Duodenal mucosa (tissue), 2 donors: ENCODE data around the gene GREB1.

Experiments
- H3K27ac ChIP-seq: one replicate; pipeline ENCODE4 v1.7.0; 2013; ENCODE audit warnings: low read depth, low read length
- H3K27me3 ChIP-seq, 2 donors: one replicate each; pipeline ENCODE4 v1.7.0; 2013; ENCODE audit warnings: low read length in 2 of 2, control low read depth in 1 of 2; ENCODE audit not compliant: insufficient read depth in 2 of 2, control insufficient read depth in 1 of 2
- H3K36me3 ChIP-seq, 2 donors: one replicate each; pipeline ENCODE4 v1.7.0; 2013; ENCODE audit warnings: low read length in 2 of 2, control low read depth in 1 of 2; ENCODE audit not compliant: insufficient read depth in 2 of 2, control insufficient read depth in 1 of 2
- H3K4me1 ChIP-seq, 2 donors: one replicate each; pipeline ENCODE4 v1.7.0; 2013; ENCODE audit warnings: low read length in 2 of 2, control low read depth in 1 of 2; ENCODE audit not compliant: insufficient read depth in 2 of 2, control insufficient read depth in 1 of 2
- H3K4me3 ChIP-seq, 2 donors: one replicate each; pipeline ENCODE4 v1.7.0; 2013; ENCODE audit warnings: low read length in 2 of 2, low read depth in 1 of 2
- H3K9ac ChIP-seq, 2 donors: one replicate each; pipeline ENCODE4 v1.7.0; 2013; ENCODE audit warnings: low read length in 2 of 2, low read depth in 1 of 2
- H3K9me3 ChIP-seq, 2 donors: one replicate each; pipeline ENCODE4 v1.7.0; 2013; ENCODE audit warnings: low read length in 2 of 2, control low read depth in 1 of 2; ENCODE audit not compliant: control insufficient read depth in 1 of 2

GREB1 gene

DNA sequence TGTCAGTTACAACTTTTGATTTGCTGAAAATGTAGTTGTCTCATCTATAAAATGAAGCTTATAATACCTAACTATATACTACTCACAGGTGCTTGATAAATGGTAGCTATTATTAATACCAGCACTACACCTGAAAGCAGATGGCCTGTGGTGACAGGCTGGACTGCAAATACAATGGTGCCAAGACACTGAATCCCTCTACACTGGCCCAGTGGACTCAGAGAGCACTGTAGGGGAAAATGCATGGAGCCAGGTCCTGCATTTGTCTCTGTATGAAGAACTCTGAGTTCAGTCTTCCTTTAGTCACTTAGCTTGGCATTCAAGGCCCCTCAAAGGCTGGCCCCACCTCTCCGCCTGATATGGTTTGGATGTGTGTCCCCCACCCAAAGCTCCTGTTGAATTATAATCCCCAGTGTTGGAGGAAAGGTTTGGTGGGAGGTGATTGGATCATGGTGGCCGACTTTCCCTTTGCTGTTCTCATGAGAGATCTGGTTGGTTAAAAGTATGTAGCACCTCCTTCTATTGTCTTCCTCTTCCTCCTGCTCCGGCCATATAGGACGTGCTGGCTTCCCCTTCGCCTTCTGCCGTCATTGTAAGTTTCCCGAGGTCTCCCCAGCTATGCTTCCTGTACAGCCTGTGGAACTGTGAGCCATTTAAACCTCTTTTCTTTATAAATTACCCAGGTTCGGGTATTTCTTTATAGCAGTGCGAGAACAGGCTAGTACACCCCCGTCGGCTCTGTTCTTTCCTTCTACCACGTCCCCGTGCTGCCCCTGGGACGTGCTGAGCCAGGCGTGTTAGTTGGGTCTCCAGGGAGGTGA is 147.3 kb downstream of the GREB1 start:
- Histone ChIP-seq H3K9ac (no peak overlapping the region), H3K27ac (no peak overlapping the region)

GRCh38 chr2:11681722-11682589 is 148.1 kb downstream of the GREB1 start:
- Histone ChIP-seq H3K4me1 (peaks cover 0 to 11% of the 10 kb centered on the region in 2 donors), H3K4me3 (no peak overlapping the region), H3K27ac (no peak overlapping the region), H3K27me3 (peaks cover 18 to 19% of the 10 kb centered on the region in 2 donors), H3K9ac (no peak overlapping the region), H3K36me3 (no peaks in the 10 kb centered on the region), H3K9me3 (no peaks in the 10 kb centered on the region)

More for the DNA sequence above, 147.3 kb downstream of the GREB1 start:
- no peaks in the 10 kb centered on the region for H3K9me3 ChIP-seq
- no peak overlapping the region for H3K4me3 ChIP-seq
- peaks cover 23 to 26% of the 10 kb centered on the region in 2 donors for H3K27me3 ChIP-seq
- H3K36me3 ChIP-seq, result no peaks in the 10 kb centered on the region
- peaks cover 0 to 11% of the 10 kb centered on the region in 2 donors for H3K4me1 ChIP-seq

GRCh38 chr2:11682590-11682915 is 148.7 kb downstream of the GREB1 start:
- H3K4me3 ChIP-seq, result no peak overlapping the region
- H3K9ac ChIP-seq, result no peak overlapping the region
- peaks cover 13% of the 10 kb centered on the region in 2 donors for H3K27me3 ChIP-seq

DNA sequence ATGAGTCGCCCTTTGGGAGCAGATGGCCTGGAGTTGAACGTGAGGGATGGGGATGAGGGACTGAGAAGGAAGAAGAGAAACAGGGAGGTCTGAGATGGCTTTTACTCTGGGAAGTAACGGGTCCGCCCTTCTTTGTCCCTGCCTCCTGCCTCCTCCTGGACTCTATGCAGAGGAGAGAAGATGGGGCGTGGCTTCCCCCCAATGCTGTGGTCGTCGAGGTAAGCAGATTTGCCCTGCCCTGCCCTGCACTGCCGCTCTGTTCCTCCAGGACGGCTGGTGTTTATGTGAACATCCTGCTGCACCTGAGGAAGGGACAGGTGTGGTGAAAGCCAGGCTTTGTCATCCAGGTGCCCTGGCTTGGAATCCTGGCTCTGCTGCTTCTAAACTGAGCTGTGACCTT is 149.6 kb downstream of the GREB1 start:
- H3K4me3 ChIP-seq, result no peak overlapping the region
- no peaks in the 10 kb centered on the region for H3K36me3 ChIP-seq
- H3K9ac ChIP-seq, result no peak overlapping the region
- H3K9me3 ChIP-seq, result no peaks in the 10 kb centered on the region
- no peak overlapping the region for H3K27ac ChIP-seq
- H3K4me1 ChIP-seq, result peaks cover 8 to 11% of the 10 kb centered on the region in 2 donors
- H3K27me3 ChIP-seq, result peaks cover 6 to 11% of the 10 kb centered on the region in 2 donors

More at GRCh38 chr2:11682590-11682915, 148.7 kb downstream of the GREB1 start:
- Histone ChIP-seq H3K9me3 (no peaks in the 10 kb centered on the region), H3K27ac (no peak overlapping the region), H3K36me3 (no peaks in the 10 kb centered on the region), H3K4me1 (peaks cover under 1 to 11% of the 10 kb centered on the region in 2 donors)

- H3K9me3 ChIP-seq, result no peaks in the 10 kb centered on the region
- peaks cover 4 to 11% of the 10 kb centered on the region in 2 donors for H3K27me3 ChIP-seq
- no peak overlapping the region for H3K27ac ChIP-seq
- peaks cover 8 to 16% of the 10 kb centered on the region in 2 donors for H3K4me1 ChIP-seq
- H3K36me3 ChIP-seq, result no peaks in the 10 kb centered on the region
- H3K4me3 ChIP-seq, result no peak overlapping the region
- H3K9ac ChIP-seq, result no peak overlapping the region
These were observed 150.1 kb downstream of the GREB1 start for GRCh38 chr2:11683966-11684365.

DNA sequence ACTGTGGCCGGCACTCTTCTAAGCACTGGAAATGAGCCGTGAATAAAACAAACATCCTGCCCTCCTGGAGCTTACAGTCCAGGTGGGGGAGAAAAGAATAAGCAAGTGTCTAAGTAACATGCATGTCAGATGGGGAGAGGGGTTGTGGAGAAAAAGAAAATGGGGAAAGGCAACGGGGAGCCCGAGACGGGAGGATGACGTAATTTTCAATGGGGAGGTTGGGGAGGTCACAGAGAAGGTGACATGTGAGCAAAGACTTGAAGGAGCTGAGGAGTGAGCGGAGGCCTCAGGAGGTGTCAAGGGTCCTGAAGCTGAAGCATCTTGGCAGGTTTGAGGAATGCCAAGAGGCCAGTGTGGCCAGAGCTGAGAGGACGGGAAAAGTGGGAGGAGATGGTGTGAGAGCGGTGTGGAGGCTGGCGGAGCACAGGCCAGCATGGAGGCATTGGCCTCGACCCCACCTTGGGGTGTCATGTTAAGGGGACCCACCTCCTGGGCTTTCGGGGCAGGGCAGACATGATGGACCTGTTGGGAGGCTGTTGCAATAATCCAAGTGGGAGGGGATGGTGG is 151.1 kb downstream of the GREB1 start:
- peaks cover 8 to 17% of the 10 kb centered on the region in 2 donors for H3K4me1 ChIP-seq
- no peaks in the 10 kb centered on the region for H3K9me3 ChIP-seq
- H3K27ac ChIP-seq, result no peak overlapping the region
- no peak overlapping the region for H3K4me3 ChIP-seq
- no peaks in the 10 kb centered on the region for H3K36me3 ChIP-seq
- peaks cover 4 to 11% of the 10 kb centered on the region in 2 donors for H3K27me3 ChIP-seq
- H3K9ac ChIP-seq, result no peak overlapping the region

DNA sequence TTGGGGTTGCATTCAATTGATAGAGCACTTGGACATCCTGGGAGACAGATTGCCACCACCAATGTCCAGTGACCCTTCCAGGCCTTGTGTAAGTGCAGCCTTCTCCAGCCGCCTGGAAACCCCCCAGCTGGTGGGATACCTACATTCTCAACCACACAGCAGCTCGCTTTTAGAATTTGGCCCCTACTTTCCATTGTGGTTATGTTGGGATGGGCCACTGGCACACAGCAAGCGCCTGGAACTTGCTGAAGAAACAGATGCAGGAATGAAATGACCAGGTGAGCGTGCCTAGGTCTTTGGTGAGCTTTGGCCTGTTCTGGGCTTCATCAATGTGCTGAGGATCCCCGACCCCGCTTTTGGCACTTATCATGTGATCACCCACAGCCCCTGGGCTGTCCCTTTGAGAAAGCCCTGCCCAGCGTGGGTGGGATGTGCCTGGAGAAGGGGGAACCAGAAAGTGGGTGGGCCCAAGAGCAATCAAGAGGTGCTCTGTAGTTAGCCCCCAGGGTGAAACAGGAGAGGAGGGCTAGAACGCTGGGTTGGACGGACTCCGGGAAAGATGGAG is 152.1 kb downstream of the GREB1 start:
- no peak overlapping the region for H3K9ac ChIP-seq

DNA sequence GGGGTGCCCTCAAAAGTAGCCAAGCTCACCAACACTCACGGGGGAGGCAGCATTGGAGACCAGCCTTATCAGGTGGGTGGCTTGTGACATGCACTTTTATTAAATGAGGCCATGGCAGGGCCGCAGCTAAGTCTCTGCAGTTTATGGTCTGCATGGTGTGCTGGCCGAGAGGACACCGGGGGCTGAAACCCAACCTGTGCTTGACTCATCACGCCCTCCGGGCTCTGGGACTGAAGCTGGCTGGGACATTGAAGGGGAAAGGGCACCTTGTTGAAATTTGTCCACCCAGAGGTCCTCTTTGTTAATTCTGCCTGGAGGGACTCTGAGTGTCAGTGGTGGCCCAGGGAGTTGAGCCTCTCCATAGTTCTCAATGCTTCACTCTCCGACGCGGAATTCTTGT is 153.9 kb downstream of the GREB1 start:
- H3K9ac ChIP-seq, result no peak overlapping the region
- H3K27ac ChIP-seq, result no peak overlapping the region
- no peaks in the 10 kb centered on the region for H3K36me3 ChIP-seq
- H3K4me1 ChIP-seq, result peaks cover 6 to 8% of the 10 kb centered on the region in 2 donors
- peaks cover 4 to 11% of the 10 kb centered on the region in 2 donors for H3K27me3 ChIP-seq
- no peak overlapping the region for H3K4me3 ChIP-seq
- H3K9me3 ChIP-seq, result no peaks in the 10 kb centered on the region

More for the DNA sequence above, 152.1 kb downstream of the GREB1 start:
- H3K27me3 ChIP-seq, result peaks cover 4 to 11% of the 10 kb centered on the region in 2 donors
- H3K36me3 ChIP-seq, result no peaks in the 10 kb centered on the region
- H3K4me3 ChIP-seq, result no peak overlapping the region
- no peaks in the 10 kb centered on the region for H3K9me3 ChIP-seq
- peaks cover 8 to 9% of the 10 kb centered on the region in 2 donors for H3K4me1 ChIP-seq
- no peak overlapping the region for H3K27ac ChIP-seq

GRCh38 chr2:11688222-11689069 is 154.6 kb downstream of the GREB1 start:
- Histone ChIP-seq H3K4me1 (peaks cover 11 to 13% of the 10 kb centered on the region in 2 donors), H3K9ac (no peak overlapping the region), H3K9me3 (no peaks in the 10 kb centered on the region), H3K27me3 (peaks cover 4 to 11% of the 10 kb centered on the region in 2 donors), H3K36me3 (no peaks in the 10 kb centered on the region), H3K4me3 (peak overlapping the region; percentile 23 to 25), H3K27ac (no peak overlapping the region)
